ENCODE measurements around the gene XYLT2. TPM values are rescaled to one million over a fixed set of nuclear protein-coding genes. Genes with fewer than 3 reads are reported as not detected.
"Not testable (repeated sequence)": the region's sequence is repeated elsewhere in the genome, so short reads cannot be mapped to it uniquely, and the experiment has no call there.

Gene XYLT2
- total RNA-seq, 1 donor from 2014 or later = 63.0 TPM

GRCh38 chr17:50328363-50329325, 17.3 kb upstream of the XYLT2 start:
- Mint-ChIP-seq H3K4me3 (no peak overlapping the region), H3K4me1 (ENCODE audit: low read depth) (peaks cover 10% of the 10 kb centered on the region), H3K36me3 (ENCODE audit: low read depth) (no peaks in the 10 kb centered on the region), H3K9me3 (no peaks in the 10 kb centered on the region), H3K27me3 (ENCODE audit: insufficient read depth) (peaks cover 1% of the 10 kb centered on the region), H3K27ac (no peak overlapping the region)
- DNase-seq (ENCODE audit: low spot score) = no peak
- intact Hi-C loops (cut with micrococcal nuclease) = no loop called here

DNA sequence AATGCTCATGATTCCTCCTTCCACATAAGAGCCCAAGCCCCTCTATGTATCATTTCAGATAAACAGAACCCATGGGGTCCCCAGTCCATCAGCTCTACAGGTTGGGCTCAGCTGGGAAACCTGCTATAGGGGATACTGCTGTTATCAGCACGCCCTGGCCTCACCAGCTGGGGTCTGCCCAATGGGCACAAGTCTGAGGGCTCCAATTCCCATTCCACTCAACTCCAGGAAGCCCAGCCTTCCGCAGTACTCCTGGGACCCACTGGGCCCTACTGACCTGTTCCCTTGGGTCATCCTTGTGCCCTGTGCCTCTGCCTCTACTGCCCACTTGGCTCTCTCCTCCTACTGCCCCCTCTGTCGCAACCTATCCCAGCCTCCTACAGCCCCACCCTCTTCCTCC, 16.2 kb upstream of the XYLT2 start:
- Mint-ChIP-seq H3K4me1 (ENCODE audit: low read depth) (peaks cover 14% of the 10 kb centered on the region), H3K27ac (no peak overlapping the region), H3K36me3 (ENCODE audit: low read depth) (no peaks in the 10 kb centered on the region), H3K9me3 (no peaks in the 10 kb centered on the region), H3K4me3 (no peak overlapping the region), H3K27me3 (ENCODE audit: insufficient read depth) (peaks cover 1% of the 10 kb centered on the region)
- DNase-seq (ENCODE audit: low spot score) = no peak
- intact Hi-C loops (cut with micrococcal nuclease) = no loop called here

DNA sequence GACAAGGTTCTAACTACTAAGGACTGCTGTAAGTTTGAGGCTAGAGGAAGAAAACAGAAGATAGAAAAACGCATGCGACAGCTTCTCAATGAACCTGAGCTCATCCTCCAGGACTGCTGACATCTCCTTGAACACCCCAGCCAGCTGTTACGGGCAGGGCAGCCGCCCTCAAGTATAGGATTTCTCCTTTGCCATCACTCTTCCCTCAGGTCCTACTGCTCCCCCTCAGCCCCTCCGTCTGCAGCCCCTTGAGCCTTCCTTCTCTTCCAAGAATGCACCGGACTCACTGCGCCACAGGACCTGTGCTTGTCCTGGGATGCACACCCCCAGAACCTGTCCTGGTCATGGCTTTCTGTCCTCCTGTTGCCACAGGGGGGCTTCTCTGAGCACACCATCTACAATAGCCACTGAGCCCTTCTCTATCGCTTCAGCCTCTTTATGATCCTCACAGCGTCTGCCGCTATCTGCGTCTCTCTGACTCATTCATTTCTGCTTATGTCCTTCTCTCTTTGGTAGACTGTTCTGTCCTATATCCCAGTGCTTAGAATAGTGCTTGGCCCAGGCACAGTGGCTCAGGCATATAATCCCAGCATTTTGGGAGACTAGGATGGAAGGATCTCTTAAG, 15.7 kb upstream of the XYLT2 start:
- Mint-ChIP-seq H3K9me3 (no peaks in the 10 kb centered on the region), H3K27me3 (ENCODE audit: insufficient read depth) (peaks cover 1% of the 10 kb centered on the region), H3K36me3 (ENCODE audit: low read depth) (no peaks in the 10 kb centered on the region), H3K4me3 (no peak overlapping the region), H3K4me1 (ENCODE audit: low read depth) (peaks cover 14% of the 10 kb centered on the region), H3K27ac (peak overlapping the region; percentile 4)
- intact Hi-C loops (cut with micrococcal nuclease) = no loop called here
- DNase-seq (ENCODE audit: low spot score) = no peak

DNA sequence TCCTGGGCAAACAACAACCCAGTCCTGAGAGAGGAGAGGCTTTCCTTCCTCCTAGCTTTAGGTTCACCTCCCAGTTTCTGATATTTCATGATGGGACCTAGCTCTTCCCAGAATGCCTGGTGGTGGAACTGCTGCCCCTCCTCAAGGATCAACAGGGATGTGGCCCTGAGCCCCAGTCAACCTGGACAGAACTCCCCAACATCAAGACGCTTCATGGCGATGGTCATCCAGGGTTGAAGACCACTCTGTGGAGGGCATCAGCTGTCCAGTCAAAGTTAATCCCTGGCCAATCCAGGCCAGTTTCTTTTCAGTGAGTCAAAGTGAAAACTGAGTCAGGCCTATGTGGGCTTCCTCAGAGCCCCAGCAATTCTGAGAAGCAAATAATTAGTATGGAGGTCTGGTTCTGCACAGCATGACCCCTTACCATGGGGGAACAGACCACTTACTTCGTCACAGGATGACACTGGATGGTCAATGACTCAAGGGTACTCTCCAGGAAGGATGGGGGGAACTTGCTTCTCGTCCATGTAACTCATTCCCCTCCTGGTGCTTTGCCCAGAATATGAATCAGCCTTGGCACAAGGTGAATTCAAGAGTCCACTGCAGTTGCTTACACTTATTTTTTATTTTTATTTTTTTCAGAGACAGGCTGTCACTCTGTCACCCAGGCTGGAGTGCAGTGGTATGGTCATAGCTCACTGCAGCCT, 14.7 kb upstream of the XYLT2 start:
- peaks cover 14% of the 10 kb centered on the region for H3K4me1 Mint-ChIP-seq (ENCODE audit: low read depth)
- H3K36me3 Mint-ChIP-seq (ENCODE audit: low read depth) = no peaks in the 10 kb centered on the region
- H3K27ac Mint-ChIP-seq = no peak overlapping the region
- H3K4me3 Mint-ChIP-seq = no peak overlapping the region
- no peak for DNase-seq (ENCODE audit: low spot score)
- H3K27me3 Mint-ChIP-seq (ENCODE audit: insufficient read depth) = peaks cover 1% of the 10 kb centered on the region
- no peaks in the 10 kb centered on the region for H3K9me3 Mint-ChIP-seq
- intact Hi-C loops (cut with micrococcal nuclease) = no loop called here

DNA sequence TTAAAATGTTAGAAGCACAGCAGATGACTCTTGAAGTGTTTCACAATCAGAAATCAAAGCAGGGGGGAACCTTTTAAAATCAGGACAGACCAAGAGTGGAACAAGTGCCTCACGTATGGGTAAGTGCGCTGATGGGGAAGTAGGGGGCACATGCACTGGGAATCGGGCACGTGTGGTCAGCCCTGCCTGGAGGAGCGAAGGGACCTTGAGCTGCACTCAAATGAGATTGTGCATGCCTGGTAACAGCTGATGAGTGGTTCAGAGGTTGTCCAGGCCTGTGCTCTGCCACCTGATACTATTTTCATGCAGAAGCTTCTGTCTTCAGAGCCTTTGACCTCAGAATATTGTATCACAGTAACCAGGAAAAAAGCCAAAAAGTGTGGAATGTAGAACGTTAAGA, 13.7 kb upstream of the XYLT2 start:
- Mint-ChIP-seq H3K4me3 (no peak overlapping the region), H3K27ac (no peak overlapping the region), H3K9me3 (no peaks in the 10 kb centered on the region), H3K4me1 (ENCODE audit: low read depth) (peaks cover 7% of the 10 kb centered on the region), H3K36me3 (ENCODE audit: low read depth) (no peaks in the 10 kb centered on the region), H3K27me3 (ENCODE audit: insufficient read depth) (peaks cover 1% of the 10 kb centered on the region)
- DNase-seq (ENCODE audit: low spot score) = no peak
- intact Hi-C loops (cut with micrococcal nuclease) = no loop called here

DNA sequence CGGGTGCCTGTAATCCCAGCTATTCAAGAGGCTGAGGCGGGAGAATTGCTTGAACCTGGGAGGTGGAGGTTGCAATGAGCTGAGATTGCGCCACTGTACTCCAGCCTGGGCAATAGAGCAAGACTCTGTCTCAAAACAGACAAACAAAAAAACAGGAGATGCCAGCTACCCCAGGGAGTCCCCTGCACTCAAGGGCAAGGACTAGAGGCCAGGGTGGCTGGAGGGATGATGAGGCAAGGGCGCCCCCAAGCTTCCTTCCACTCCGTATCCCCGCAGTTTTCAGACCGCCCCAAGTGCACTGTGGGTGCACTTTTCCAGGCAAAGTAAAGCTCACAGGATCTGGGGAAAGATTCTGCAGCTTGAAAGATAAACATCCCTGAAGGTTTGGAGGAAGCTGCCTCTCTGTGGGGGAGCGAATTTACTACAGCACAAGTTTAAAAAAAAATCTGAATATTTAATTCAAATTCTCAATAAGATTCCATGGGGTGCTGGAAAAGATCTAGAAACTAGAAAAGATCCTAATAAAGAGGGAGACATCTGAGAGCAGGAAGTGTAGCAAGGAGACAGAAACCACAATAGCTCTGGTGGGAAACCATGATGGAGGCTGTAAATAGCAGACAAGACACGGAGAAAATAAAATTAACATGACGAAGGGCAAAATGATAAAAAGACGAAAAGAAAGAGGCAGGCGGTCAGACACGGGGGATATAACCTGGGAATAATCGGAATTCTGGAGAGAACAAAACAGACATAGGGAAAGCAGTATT, 12.5 kb upstream of the XYLT2 start:
- H3K9me3 Mint-ChIP-seq; H3K4me1 Mint-ChIP-seq (ENCODE audit: low read depth); H3K4me3 Mint-ChIP-seq; H3K27me3 Mint-ChIP-seq (ENCODE audit: insufficient read depth); H3K36me3 Mint-ChIP-seq (ENCODE audit: low read depth); DNase-seq (ENCODE audit: low spot score); intact Hi-C loops (cut with micrococcal nuclease); H3K27ac Mint-ChIP-seq: not testable (repeated sequence)

- peaks cover 10% of the 10 kb centered on the region for H3K27me3 Mint-ChIP-seq (ENCODE audit: insufficient read depth)
- no peak for DNase-seq (ENCODE audit: low spot score)
- no peaks in the 10 kb centered on the region for H3K36me3 Mint-ChIP-seq (ENCODE audit: low read depth)
- H3K4me3 Mint-ChIP-seq = no peak overlapping the region
- intact Hi-C loops (cut with micrococcal nuclease) = no loop called here
- H3K27ac Mint-ChIP-seq = no peak overlapping the region
- H3K4me1 Mint-ChIP-seq (ENCODE audit: low read depth) = peaks cover 7% of the 10 kb centered on the region
- no peaks in the 10 kb centered on the region for H3K9me3 Mint-ChIP-seq
These were observed 8.0 kb upstream of the XYLT2 start for GRCh38 chr17:50337956-50338355.

DNA sequence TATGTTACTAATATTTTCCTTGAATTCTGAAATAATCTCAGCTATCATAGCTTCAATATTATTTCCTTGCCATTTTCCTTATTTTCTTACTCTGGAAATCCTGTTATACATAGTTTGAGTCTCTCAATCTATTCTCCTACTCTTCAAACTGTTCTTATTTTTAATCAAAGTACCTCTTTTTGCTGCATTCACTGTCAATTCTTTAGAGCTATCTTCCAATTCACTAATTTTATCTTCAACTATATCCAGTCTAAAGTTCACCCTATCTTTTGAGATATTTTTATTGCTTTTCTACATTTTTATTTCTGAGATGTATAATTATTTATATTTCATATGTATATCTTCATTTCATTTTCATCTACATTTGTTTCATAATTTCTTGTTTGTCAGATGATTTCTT, 7.3 kb upstream of the XYLT2 start:
- no peaks in the 10 kb centered on the region for H3K36me3 Mint-ChIP-seq (ENCODE audit: low read depth)
- H3K27me3 Mint-ChIP-seq (ENCODE audit: insufficient read depth) = peaks cover 10% of the 10 kb centered on the region
- H3K27ac Mint-ChIP-seq = no peak overlapping the region
- no peak for DNase-seq (ENCODE audit: low spot score)
- H3K4me3 Mint-ChIP-seq = no peak overlapping the region
- intact Hi-C loops (cut with micrococcal nuclease) = no loop called here
- peaks cover 4% of the 10 kb centered on the region for H3K4me1 Mint-ChIP-seq (ENCODE audit: low read depth)
- no peaks in the 10 kb centered on the region for H3K9me3 Mint-ChIP-seq

- Mint-ChIP-seq H3K9me3 (no peaks in the 10 kb centered on the region), H3K4me1 (ENCODE audit: low read depth) (peaks cover 2% of the 10 kb centered on the region), H3K4me3 (no peak overlapping the region), H3K27ac (no peak overlapping the region), H3K27me3 (ENCODE audit: insufficient read depth) (peaks cover 10% of the 10 kb centered on the region), H3K36me3 (ENCODE audit: low read depth) (no peaks in the 10 kb centered on the region)
- DNase-seq (ENCODE audit: low spot score) = no peak
- intact Hi-C loops (cut with micrococcal nuclease) = no loop called here
These were observed 6.5 kb upstream of the XYLT2 start for GRCh38 chr17:50339381-50339780.

GRCh38 chr17:50344731-50345365, 1.1 kb upstream of the XYLT2 start:
- intact Hi-C loops (cut with micrococcal nuclease) = loop anchor here (1.0 to 2.0 kb wide), 2 partner anchors 27 to 36 kb away; no protein-coding TSS in a partner anchor
- Mint-ChIP-seq H3K4me1 (ENCODE audit: low read depth) (peaks cover 39% of the 10 kb centered on the region), H3K27me3 (ENCODE audit: insufficient read depth) (peaks cover 10% of the 10 kb centered on the region), H3K9me3 (no peaks in the 10 kb centered on the region), H3K4me3 (peak overlapping the region; percentile 72), H3K36me3 (ENCODE audit: low read depth) (no peaks in the 10 kb centered on the region), H3K27ac (peak overlapping the region; percentile 73)
- DNase-seq (ENCODE audit: low spot score) = no peak

- intact Hi-C loops (cut with micrococcal nuclease) = loop anchor here (1.0 kb wide), 2 partner anchors 51 to 146 kb away; partner anchors contain the start of gene LRRC59
- peak overlapping the region; percentile 94 for H3K4me3 Mint-ChIP-seq
- peaks cover 39% of the 10 kb centered on the region for H3K4me1 Mint-ChIP-seq (ENCODE audit: low read depth)
- peaks cover under 1% of the 10 kb centered on the region for H3K36me3 Mint-ChIP-seq (ENCODE audit: low read depth)
- no peaks in the 10 kb centered on the region for H3K9me3 Mint-ChIP-seq
- H3K27ac Mint-ChIP-seq = peak overlapping the region; percentile 78
- H3K27me3 Mint-ChIP-seq (ENCODE audit: insufficient read depth) = peaks cover 2% of the 10 kb centered on the region
- peak; percentile 41 for DNase-seq (ENCODE audit: low spot score)
These were observed 589 bp downstream of the XYLT2 start for GRCh38 chr17:50346313-50347116.
